CD4-positive, alpha-beta T cell treated with Interleukin-4 for 4 hours (primary cell): ENCODE data around the gene NPHP4.

Experiments used
- DNase-seq: peaks from one replicate; pipeline ENCODE4 v3.0.0-alpha.2; 2020

Gene NPHP4

DNA sequence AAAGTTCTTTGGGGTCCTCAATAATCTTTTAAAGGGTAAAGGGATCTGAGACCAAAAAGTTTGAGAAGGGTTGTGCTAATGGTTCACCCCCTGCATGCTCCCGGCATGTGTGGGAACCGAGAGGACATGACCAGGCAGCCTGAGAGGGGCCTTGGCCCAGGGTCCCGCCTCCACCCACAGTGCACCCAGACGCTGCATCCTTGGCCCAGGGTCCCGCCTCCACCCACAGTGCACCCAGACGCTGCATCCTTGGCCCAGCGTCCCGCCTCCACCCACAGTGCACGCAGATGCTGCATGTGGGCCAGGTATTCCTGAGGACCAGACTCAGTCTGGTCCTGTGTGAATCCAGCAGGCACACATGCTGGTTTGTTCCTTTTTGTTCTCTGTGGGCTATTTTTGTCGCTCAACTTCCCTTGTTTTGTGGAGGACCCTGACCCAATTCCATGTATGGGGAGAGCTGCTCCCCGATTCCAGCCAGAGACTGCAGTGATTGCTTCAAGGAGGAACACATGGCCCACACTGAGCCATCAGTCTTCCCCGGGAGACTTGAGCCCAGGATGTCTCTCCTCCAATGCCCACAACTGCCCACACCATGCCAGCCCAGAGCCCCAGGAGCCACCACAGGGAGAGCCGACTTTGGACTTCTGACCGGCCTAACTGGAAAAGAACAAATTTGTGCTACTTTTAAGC lies 3.5 kb downstream of the NPHP4 start:
- DNase-seq: no peak

GRCh38 chr1:5986018-5986417 lies 6.2 kb downstream of the NPHP4 start:
- DNase-seq: no peak

DNA sequence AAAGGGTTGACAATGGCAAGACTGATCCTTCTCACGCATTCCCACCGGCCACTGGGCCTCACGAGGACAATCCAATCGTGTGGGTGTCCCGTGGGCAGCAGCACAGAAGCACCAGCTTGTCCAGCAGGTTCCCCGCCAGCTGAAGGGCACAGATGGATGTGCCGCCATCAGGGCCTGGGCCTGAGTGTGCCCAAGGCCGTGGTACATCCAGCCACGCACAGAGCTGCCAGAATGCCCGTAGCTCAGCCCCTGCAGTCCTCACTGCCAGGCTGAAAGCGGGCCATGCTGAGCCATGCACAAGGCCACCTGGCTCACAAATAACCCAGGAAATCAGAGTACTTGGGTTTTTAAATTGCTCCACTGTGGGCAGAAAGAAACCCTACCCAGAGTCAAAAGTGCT lies 7.0 kb downstream of the NPHP4 start:
- DNase-seq: no peak

DNA sequence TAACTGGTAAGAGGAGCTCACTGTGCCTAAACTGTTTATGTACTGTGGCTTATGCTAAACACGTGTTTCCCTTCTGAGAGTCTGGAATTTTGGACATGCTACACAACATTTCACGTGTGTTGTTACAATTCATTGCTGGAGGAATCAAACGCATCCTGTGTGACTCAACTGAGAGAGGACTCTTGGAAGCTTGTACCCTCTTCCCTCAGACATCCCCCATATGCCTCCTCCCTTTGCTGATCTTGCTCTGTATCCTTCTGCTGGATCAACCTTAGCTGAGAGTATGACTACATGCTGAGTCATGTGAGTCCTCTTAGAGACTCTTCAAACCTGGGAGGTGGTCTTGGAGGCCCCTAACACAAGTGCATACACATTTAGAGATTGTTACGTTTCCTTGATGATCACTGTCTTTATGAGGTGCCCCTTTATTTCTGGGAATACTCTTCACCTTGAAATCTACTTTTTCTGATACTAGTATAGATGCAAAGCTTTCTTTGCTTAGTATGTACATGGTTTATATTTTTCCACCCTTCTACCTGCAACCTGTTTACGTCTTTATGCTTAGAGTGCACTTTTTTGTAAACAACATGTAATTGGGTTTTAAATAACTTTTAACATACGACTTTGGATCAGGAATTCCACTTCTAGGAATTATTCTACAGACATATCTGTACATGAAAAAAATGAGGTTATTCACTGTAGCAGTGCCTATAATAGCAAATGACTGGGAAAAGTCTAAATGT lies 8.7 kb downstream of the NPHP4 start:
- no peak for DNase-seq

DNA sequence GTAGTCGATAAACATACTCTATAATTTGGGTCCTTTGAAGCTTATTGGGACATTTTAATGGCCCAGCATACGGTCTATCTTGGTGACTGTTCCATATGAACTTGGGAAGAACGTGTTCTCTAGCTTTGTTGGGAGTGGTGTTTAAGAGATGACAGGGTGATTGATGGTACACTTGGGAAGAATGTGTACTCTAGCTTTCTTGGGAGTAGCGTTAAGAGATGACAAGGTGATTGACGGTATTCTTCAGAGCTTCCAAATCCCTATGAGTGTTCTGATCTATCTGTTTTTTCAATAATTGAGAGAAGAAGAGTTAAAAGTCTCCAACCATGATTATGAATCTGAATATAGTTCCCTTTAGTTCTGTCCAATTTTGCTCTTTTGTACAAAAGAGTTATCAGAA lies 9.4 kb downstream of the NPHP4 start:
- no peak for DNase-seq

- no peak for DNase-seq
Observed at GRCh38 chr1:5982276-5982675, 9.9 kb downstream of the NPHP4 start.

- DNase-seq: no peak
Observed at GRCh38 chr1:5981009-5981380, 11.2 kb downstream of the NPHP4 start.

DNA sequence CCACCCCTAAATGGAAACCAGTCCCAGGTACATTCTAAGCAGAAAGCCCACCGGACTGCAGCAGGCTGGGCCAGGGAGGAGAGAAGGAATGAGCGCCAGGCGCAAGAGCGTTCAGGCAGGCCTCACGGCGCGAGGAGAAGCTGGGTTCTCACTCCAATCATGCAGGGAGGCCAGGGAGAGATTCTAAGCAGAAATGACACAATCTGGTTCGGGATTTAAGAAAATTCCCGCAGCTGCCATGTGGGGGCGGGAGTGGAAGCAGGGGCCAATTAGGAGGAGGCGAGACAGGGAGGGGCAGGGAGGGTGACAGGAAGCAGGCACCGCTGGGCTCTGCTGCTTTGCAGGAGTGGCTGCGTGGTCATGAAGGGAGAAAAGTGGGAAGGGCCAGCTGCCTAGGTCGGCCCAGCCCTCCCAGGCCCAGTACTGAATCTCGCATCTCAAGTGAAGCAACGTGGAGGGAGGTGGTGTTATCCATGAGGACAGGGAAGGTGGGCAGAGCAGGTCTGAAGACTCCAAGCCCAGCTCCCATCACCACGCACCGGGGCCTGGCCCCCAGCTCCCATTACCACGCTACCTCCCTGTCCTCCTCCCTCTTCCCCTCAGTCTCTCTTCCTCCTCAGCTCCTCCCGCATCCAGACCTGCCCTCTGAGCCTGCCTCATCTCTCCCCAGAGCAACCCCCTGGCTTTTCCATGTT lies 11.8 kb downstream of the NPHP4 start:
- no peak for DNase-seq

- DNase-seq: no peak
Observed at GRCh38 chr1:5979536-5980313, 12.5 kb downstream of the NPHP4 start.

DNA sequence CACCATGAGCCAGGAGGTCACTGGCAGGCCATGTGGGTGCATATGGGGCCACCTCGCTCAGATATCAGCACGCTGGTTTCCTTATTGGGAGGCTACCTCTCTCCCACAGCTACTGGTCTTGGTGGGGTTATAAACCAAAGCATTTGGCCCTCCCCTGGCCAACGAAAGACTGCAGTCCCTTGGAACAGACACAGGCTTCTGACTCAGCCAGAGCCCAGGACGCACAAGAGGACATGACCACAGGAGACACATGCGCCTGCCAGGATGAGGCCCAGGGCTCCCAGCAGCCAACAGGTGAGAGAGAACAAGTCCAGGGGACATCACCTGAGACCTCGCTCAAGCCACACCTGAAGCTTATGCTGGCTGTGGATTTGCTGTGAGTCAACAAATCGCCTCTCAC lies 13.8 kb downstream of the NPHP4 start:
- DNase-seq: no peak

DNA sequence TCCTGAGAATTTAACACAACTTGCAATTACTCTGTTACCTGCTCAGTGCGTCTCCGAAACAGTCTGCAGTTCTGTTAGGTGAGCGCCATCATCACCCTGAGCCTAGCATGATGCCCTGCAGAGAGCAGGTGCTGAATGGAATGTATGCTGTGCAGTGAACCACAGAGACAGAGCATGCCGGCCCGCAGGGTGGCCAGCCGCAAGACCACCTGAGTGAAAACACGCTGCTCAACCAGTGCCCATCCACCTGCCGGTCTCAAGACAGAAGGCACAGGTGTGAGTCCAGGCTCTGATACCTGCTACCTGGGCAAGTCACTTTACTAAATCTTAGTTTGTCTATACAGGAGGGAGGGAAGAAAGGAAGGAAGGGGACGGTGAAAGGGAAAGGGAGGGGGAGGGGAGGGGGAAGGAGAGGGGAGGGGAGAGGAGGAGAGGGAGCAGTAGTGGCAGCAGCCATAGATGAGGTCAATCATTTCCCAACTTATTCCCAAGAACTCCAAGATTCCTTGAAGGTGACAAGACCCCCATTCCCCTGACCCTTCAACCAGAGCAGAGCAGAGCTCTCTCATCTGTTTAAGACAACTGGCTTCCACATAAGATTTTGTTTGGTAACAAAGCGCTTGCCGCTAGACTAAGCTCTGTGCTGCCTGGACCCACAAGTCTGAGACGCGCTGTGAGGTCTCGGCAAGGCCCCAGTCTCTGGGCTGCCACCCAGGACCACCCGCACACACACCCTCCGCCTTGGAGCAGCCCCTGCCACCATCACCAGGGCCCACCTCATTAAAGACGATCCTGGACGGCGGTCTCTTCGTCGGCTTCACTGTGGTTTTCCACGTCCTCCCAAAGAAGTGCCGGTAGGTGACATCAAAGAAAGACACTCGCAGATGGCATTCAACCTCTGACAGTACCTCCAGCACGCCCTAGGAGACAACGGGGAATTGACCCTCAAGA lies 14.5 kb downstream of the NPHP4 start:
- DNase-seq: no peak

- no peak for DNase-seq
Observed at GRCh38 chr1:5976726-5977493, 15.3 kb downstream of the NPHP4 start.

- no peak for DNase-seq
Observed at GRCh38 chr1:5976231-5976630, 16.0 kb downstream of the NPHP4 start.

DNA sequence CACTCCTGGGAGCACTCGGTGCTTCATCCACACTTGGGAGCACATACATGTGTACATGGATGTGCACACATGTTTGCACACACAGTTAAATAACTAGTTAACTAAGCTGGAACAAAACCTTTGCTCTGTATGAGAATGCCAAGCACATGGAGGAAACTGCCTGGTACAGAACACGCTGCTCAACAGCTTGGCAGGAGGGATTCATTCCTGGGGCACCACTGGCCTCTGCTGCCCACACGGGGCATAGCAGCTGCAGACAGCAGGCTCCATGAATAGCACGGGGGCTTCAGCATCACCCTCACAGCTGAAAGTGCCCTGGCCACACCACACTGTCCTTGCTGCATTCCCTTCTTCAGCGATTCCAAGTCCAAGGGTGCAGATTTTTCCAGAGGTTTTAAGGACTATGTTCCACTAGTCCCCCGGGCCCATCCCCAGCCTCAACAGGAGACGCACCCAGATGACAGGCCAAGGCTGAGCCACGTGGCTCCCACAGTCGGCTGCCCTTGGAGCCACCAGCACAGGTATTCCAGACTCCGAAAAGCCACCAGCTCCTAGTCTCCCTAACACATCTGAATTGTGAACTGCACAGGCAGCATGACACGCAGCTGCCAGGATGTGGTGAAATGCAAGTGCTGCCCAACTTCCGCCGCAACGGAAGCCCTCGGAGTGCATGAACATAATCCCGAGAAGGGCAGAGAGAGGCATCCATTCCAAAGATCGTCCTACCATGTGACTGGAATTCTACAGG lies 16.9 kb downstream of the NPHP4 start:
- peak; percentile 39 for DNase-seq

DNA sequence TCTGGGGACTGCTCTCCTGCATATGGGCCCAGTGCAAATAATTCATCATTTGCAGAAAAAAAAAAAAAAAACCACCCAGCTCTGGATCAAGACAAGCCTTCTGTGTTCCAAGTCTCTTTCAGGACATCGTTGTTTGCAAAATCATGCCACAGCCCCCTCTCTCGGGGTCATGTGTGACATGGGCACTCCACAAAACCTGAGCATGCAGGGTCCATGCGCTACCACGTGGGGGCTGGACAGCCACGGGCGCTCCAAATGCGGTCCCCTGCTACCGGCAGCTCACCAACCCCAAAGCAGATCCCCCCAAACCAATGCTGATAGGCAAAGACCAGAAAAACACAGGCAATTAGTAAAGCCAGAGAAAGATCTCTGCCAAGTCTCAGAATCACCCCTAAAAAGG lies 17.6 kb downstream of the NPHP4 start:
- DNase-seq: no peak

DNA sequence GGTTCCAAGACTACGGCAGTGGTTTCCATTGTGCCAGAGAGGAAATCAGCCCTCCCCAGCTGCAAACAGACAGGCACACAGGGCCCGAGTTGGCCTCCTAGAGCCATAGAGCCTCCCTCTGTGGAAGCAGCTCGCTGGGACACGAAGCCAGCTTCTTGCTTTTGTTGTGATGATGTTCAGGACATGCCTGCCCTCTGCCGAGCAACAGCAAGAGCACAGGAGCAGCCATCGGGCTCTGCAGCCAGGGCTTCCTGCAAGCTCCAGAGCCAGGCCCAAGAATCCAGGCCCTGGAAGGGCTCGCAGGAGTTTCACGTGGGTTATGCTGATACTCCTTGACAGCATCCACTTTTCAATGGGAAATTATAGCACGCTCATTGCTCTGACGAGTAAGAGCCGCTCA lies 18.5 kb downstream of the NPHP4 start:
- DNase-seq: no peak

- no peak for DNase-seq
Observed at GRCh38 chr1:5972198-5972520, 20.1 kb downstream of the NPHP4 start.

DNA sequence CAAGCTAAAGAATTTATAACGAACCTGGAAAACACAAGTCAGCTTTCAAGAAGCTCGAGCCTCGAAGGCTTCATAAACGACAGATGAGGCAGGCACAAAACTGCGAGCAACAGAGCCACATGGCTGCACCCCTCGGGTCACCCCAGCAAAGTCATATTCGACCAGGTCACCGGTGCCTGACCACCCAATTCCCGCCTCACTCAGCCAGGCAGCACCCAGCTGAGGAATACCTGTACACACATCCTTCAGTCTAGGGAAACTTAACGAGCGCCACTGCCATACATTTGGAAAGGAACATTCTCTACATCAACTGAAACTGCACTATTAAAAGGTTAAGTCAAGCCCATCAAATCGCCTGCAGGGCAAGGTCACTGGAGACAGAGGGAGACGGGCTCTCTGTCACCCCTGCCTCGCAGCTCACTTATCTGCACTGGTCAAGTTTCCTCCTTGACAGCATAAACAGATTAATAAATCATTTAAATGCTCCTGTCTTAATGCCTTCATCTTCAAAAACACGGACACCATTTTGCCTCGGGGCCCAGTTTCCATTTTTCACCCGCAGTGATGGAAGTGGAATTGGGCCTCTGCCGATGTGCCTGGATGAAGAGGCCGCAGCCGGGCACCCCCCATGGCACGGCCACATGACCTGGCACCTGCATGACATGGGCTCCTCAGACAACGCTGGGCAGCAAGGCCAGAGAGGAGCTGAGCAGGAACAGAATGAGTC lies 20.6 kb downstream of the NPHP4 start:
- no peak for DNase-seq

GRCh38 chr1:5970610-5971273 lies 21.5 kb downstream of the NPHP4 start:
- no peak for DNase-seq

GRCh38 chr1:5969168-5969567 lies 23.1 kb downstream of the NPHP4 start:
- DNase-seq: no peak
